ENCODE measurements around the gene SPATA17.

SPATA17 gene

DNA sequence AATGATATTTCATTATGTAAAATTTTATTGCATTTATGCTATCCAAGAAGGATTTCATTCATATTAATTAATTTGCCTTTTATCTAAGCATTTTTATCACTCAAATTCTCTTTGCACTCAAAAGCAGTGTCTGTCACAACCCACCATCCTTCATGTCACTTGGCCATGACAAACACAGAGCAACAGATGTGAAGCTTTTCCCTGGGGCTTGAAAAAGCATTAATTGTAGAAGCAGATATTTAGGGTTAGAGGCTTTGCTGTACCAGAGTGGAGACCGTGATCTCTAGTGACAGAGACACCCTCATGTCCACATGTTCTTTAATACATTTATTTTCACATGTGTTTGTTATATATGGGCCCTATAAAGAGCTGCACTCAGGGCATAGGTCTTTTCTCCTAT is 230.5 kb downstream of the SPATA17 start:
- no peak for DNase-seq

DNA sequence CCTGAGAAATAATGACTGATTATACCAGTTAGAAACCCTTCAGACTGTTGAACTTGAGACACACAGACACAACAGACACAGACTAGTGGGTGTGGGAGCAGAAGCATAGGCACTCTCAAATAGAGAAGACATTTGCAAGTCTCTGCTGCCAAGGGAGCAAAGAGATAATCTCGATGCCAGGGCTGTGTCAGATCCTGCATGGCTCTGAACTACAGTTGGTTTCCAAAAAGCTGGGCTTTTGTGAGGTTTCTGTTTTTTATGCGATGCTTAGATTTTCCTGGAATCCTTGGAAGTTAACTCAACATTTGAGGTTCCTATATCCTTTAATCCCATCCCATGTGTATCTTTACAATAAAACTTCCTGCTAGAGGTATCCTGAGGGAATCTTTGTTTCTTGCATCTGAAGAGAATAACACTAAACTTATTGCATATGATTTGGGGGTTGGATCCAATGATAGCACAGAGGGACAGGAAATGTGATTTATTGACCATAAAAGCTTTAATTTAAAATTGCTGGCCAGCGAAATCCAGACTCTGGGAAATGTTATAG is 236.4 kb downstream of the SPATA17 start:
- DNase-seq: no peak

GRCh38 chr1:217871955-217872354 is 240.8 kb downstream of the SPATA17 start:
- DNase-seq: no peak

GRCh38 chr1:217875229-217875628 is 244.1 kb downstream of the SPATA17 start:
- no peak for DNase-seq

DNA sequence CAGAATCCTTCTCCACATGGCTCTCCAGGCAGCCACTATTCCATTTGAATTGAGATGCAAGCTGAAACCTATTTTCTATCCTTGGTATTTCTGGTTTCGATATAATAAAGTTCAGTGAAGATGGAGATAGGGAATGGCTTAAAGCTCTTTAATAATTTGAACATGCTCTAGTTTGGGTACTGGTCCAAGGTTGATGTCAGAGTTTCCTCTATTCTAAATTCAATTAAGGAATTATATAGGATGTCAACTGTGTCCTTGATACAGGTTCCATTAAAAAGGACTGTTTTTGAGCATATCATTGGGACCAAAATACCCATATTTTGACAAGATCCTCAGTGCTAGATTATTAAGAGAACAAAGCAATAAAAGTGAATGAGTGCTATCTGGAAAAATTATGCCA is 245.3 kb downstream of the SPATA17 start:
- no peak for DNase-seq

- DNase-seq: no peak
Observed at GRCh38 chr1:217876896-217877295, 245.8 kb downstream of the SPATA17 start.

DNA sequence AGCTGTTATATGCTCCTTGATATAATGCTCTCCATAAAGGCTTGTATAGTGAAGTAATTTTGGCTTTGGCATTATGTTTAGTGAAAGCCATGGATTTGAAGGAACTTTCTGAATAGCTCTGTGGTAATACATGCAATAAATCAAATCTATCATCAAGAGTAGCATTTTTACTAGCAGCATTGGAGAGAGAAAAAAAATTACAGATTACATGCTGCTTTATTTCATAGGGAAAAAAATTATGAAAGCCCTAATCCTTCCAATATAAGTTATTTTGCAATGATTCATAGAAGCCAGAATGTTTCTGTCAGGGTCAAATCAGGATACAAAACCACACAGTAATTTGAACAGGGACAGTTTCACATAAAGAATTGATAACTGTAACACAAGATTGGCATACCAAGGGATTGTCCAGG is 250.0 kb downstream of the SPATA17 start:
- DNase-seq: no peak

- DNase-seq: no peak
Observed at GRCh38 chr1:217881607-217882332, 250.6 kb downstream of the SPATA17 start.

- DNase-seq: no peak
Observed at GRCh38 chr1:217885181-217885580, 254.0 kb downstream of the SPATA17 start.

GRCh38 chr1:217888328-217888727 is 257.2 kb downstream of the SPATA17 start:
- no peak for DNase-seq

GRCh38 chr1:217889401-217889800 is 258.3 kb downstream of the SPATA17 start:
- DNase-seq: no peak

DNA sequence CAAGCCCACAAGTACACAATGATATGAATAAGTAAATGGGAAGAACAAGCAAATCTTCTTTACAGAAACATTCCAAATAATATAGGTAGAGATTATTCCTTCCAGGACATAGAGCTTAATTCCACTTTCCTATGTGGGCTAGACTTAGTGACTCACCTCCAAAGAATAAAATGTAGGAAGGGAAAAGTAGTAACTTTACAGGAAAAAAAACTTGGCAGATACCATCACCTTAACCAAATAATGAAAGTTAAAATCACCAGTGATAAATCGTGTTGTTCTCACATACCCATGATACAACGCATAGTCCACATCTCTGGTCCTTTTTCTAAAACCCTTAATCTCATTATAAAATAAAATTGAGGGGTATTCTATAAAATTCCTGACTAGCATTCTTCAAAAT is 260.8 kb downstream of the SPATA17 start:
- DNase-seq: no peak

DNA sequence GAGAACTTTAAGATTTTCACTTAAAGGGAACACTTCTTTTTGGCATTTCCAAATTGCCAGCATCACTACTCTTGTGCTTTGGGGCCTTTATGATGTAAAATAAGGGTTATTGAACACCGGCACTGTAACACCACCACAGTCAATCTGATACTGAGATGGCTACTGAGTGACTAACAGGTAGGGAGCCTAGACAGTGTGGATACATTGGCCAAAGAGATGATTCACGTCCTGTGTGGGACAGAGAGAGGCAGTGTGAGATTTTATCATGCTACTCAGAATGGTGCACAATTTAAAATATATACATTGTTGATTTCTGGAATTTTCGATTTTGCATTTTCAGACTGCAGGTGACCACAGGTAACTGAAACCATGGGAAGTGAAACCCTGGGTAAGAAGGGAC is 261.6 kb downstream of the SPATA17 start:
- no peak for DNase-seq

DNA sequence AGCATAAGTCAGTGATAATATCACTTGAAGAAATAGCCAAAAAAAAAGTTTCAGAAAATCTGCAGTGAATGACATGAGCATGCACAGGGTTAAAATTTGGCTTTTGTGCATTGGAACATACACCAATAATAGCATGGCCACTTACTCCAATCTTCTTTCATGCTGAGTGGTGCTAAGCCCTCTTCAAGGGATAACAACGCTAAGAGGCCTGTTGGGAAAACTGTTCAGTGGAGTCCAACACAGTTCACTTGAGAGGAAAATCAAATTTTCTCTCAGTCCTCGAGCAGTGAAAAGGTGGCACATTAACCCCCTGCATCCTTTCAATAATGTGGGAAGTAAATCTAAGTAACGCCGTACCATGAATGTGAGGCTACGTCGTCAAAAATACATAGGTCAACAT is 264.7 kb downstream of the SPATA17 start:
- no peak for DNase-seq

GRCh38 chr1:217896490-217896889 is 265.3 kb downstream of the SPATA17 start:
- DNase-seq: no peak

- DNase-seq: no peak
Observed at GRCh38 chr1:217897100-217897499, 266.0 kb downstream of the SPATA17 start.

DNA sequence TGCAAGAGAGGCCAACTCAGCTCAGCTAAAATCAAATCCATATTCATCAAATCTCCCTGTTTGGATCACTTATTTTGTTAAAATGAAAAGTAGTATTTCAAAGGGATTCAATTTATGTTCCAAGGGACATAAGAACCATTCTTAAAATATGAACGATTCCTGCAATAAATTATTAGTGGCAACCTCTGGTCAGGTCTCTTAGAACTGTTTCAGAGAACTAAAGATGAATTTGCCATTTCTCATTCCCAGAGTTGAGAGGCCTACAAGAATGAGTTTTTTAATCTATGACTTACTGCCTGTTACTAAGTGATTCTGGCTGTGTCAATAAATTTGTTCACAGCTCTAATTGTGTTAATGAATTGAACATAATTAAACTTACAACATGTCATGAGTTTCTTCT is 268.5 kb downstream of the SPATA17 start:
- DNase-seq: no peak

DNA sequence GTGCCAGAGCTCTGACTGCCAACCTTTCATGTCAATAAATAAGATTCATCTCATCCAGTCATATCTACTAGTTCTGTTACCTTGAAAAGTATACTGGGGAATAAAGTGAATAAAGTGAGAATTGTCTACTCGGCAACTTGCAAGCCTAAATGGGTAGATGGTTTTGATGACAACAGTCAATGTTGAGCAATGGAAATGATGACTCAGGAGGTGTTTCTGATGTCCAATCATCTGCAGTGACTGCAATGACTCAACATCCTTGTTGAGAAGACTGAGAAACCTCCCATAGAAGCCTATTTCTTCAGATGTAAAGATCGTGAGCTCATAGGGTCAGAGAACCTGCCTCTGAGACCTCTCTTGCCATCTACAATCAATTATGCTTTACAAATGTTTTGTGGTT is 276.4 kb downstream of the SPATA17 start:
- no peak for DNase-seq

- DNase-seq: no peak
Observed at GRCh38 chr1:217910203-217910602, 279.1 kb downstream of the SPATA17 start.

DNA sequence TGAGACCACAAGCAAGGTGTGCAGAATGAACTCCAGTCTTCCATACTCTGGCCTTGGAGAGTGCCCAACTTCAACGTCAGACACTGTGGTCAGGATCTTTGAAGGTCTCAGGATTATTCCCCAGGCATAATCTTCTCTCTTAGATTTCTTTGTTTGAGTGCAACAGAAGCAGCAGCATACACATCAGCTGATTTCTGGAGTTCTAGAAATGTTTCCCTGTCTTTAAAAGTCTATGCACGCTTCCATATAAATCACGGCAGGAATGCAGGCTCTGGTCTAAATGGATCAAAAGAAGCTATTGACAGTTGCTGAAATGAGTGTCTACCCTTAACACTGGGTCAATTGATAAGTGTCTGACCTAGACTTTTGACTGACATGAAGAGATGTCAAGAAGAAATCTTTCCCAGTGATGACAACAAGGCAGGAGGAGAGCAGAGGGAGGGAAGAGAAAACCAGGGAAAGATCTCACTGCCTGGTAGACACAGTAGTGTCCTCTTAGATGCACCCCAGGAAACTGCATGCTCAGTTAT is 279.7 kb downstream of the SPATA17 start:
- DNase-seq: no peak

- DNase-seq: no peak
Observed at GRCh38 chr1:217911908-217912307, 280.8 kb downstream of the SPATA17 start.

DNA sequence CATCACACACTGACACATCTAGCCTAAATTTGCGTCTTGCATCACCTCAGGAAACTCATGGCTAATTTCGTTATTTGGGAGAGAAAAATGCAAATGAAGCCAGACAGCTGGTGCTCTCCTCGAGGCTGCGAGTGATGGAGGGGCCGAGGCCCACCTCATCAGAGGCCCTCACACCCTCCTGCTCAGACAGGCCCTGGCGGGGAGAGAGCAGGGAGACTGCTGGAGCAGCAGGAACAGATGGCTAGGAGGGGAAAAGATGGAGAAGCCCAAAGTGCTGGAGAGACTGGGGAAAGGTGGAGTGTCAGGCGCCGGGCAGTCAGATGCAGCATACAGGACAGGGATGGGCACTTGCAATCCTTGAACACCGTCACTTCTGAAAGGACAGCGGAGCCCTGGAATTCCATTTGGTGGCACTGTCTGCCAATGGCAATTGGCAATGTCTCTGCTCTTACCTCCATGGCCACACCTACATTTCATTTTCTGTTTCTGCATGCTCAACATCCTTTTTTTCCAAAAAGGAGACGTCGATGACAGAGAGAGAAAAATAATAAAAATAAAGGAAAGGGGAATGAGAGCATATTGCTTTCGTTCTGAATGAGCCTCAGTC is 286.2 kb downstream of the SPATA17 start:
- no peak for DNase-seq

- no peak for DNase-seq
Observed at GRCh38 chr1:217919683-217920388, 288.7 kb downstream of the SPATA17 start.

All from stimulated activated CD4-positive, alpha-beta T cell treated with anti-CD3 and anti-CD28 coated beads, Interleukin-2, amount 100 ng/mL, for 24 hours (primary cell).